Stimulated activated CD4-positive, alpha-beta T cell treated with anti-CD3 and anti-CD28 coated beads, TNF-alpha, amount 100 ng/mL, for 48 hours (primary cell): ENCODE results near the gene FKBP15.
"Not testable (repeated sequence)": the region's sequence is repeated elsewhere in the genome, so short reads cannot be mapped to it uniquely, and the experiment has no call there.

Experiments used
- DNase-seq, 3 donors: peaks; one replicate each; pipeline ENCODE4 v3.0.0-alpha.2; 2020; ENCODE audit warnings: low read depth in 3 of 3

The FKBP15 gene

GRCh38 chr9:113235701-113236255 lies 14.7 kb upstream of the FKBP15 start:
- DNase-seq: not testable (repeated sequence)

- no peak for DNase-seq
These were observed 10.6 kb upstream of the FKBP15 start for GRCh38 chr9:113231701-113232100.

- DNase-seq: no peak
These were observed 7.1 kb upstream of the FKBP15 start for GRCh38 chr9:113228130-113228665.

- DNase-seq: no peak
These were observed 6.4 kb upstream of the FKBP15 start for GRCh38 chr9:113227436-113227835.

GRCh38 chr9:113223963-113224362 lies 2.9 kb upstream of the FKBP15 start:
- no peak for DNase-seq

GRCh38 chr9:113222482-113222841 lies 1.4 kb upstream of the FKBP15 start:
- DNase-seq: no peak

GRCh38 chr9:113221800-113222481 lies 864 bp upstream of the FKBP15 start:
- DNase-seq: no peak

GRCh38 chr9:113220467-113221002 lies 542 bp downstream of the FKBP15 start:
- DNase-seq: peak in 1 of 3 donors; percentile 0

GRCh38 chr9:113219969-113220368 lies 1.1 kb downstream of the FKBP15 start:
- no peak for DNase-seq

GRCh38 chr9:113219186-113219936 lies 1.7 kb downstream of the FKBP15 start:
- DNase-seq: no peak

- no peak for DNase-seq
These were observed 4.7 kb downstream of the FKBP15 start for GRCh38 chr9:113216406-113216805.

- DNase-seq: no peak
These were observed 5.9 kb downstream of the FKBP15 start for GRCh38 chr9:113215132-113215531.

- DNase-seq: no peak
These were observed 10.3 kb downstream of the FKBP15 start for GRCh38 chr9:113210815-113211214.

- DNase-seq: no peak
These were observed 15.2 kb downstream of the FKBP15 start for GRCh38 chr9:113205861-113206260.

GRCh38 chr9:113205432-113205831 lies 15.6 kb downstream of the FKBP15 start:
- no peak for DNase-seq

- no peak for DNase-seq
These were observed 21.3 kb downstream of the FKBP15 start for GRCh38 chr9:113199683-113200329.

- no peak for DNase-seq
These were observed 28.6 kb downstream of the FKBP15 start for GRCh38 chr9:113192455-113192854.

GRCh38 chr9:113187929-113188595 lies 33.0 kb downstream of the FKBP15 start:
- DNase-seq: no peak

- DNase-seq: no peak
These were observed 34.8 kb downstream of the FKBP15 start for GRCh38 chr9:113186137-113186755.

GRCh38 chr9:113185271-113185670 lies 35.8 kb downstream of the FKBP15 start:
- DNase-seq: no peak

GRCh38 chr9:113184539-113184938 lies 36.5 kb downstream of the FKBP15 start:
- DNase-seq: no peak
